Mucosa of descending colon (tissue), 3 donors: Measurements from ENCODE around the gene BSG. TPM values are rescaled to one million over a fixed set of nuclear protein-coding genes. Genes with fewer than 3 reads are reported as not detected.
A peak's percentile ranks its signal among the peaks of the same experiment; 100 is the strongest.
"Not testable (repeated sequence)": the region's sequence is repeated elsewhere in the genome, so short reads cannot be mapped to it uniquely, and the experiment has no call there.

Experiments
- ATAC-seq: fragments of 200-7000 bp; cut with Tn5 transposase; one replicate; pipeline ENCODE4 v1.9.1; 2020; ENCODE audit warnings: mild to moderate bottlenecking, moderate library complexity
- DNase-seq, 3 donors: peaks; one replicate each; pipeline ENCODE4 v3.0.0-alpha.2; 2020
- H3K36me3 ChIP-seq: fragments of 200-600 bp; one replicate; pipeline ENCODE4 v1.8.0; 2021; ENCODE audit warnings: low read depth, mild to moderate bottlenecking
- H3K4me1 ChIP-seq: fragments of 200-600 bp; one replicate; pipeline ENCODE4 v1.8.0; 2021; ENCODE audit warnings: low read depth, mild to moderate bottlenecking
- H3K4me3 ChIP-seq: fragments of 200-600 bp; one replicate; pipeline ENCODE4 v1.8.0; 2021; ENCODE audit warnings: mild to moderate bottlenecking
- H3K9me3 ChIP-seq: fragments of 200-600 bp; one replicate; pipeline ENCODE4 v1.8.0; 2021; ENCODE audit warnings: mild to moderate bottlenecking
- CTCF ChIP-seq: fragments of 200-600 bp; IDR thresholded peaks from one replicate; pipeline ENCODE4 v1.8.0; 2022; ENCODE audit warnings: antibody characterized with exemption, mild to moderate bottlenecking
- intact Hi-C, 2 donors: fragments of 100-400 bp; cut with DNase I in 1 of 2; cut with micrococcal nuclease in 1 of 2; formaldehyde crosslinking; loops; one replicate each; pipeline versions ENCODE4 v1.11.0 to v1.11.1; 2022; cut with DNase I, micrococcal nuclease
- total RNA-seq, 3 donors: library from RNA; stranded (reverse); fragmentation: NEBNext Ultra II Directional in 2 of 3; extraction: Animal tissue kit (Norgen Biotek cat#: 25700) in 2 of 3; gene quantifications; one replicate each; pipeline versions ENCODE4 v1.2.1 to v1.2.4, GENCODE V29; 2021 to 2023
- donor health status: DM: no; HTN: no; CAD: no; lungs with moderate emphysema.
- donor health status: DM: no; HTN: no; CAD: no.
- donor health status: DM: no; HTN: yes; CAD: no.

The BSG gene
- total RNA-seq, 3 donors from 2014 or later: 695 to 1,536 (median 896) TPM

- Histone ChIP-seq H3K36me3 (peaks cover 12% of the 10 kb centered on the region), H3K4me1 (no peaks in the 10 kb centered on the region), H3K9me3 (no peaks in the 10 kb centered on the region), H3K4me3 (no peak overlapping the region)
- no peak for DNase-seq
- ATAC-seq: no peak
- intact Hi-C loops: no loop called here
- no peak for TF ChIP-seq CTCF
These were observed 47.9 kb downstream of the BSG start for GRCh38 chr19:620166-620862.

GRCh38 chr19:621191-621590 lies 48.8 kb downstream of the BSG start:
- H3K4me3 ChIP-seq, ATAC-seq, intact Hi-C loops, H3K4me1 ChIP-seq, H3K9me3 ChIP-seq: not testable (repeated sequence)
- H3K36me3 ChIP-seq: peaks cover 12% of the 10 kb centered on the region
- peak in 1 of 3 donors; percentile 51 for DNase-seq

GRCh38 chr19:621819-622218 lies 49.4 kb downstream of the BSG start:
- no peak for TF ChIP-seq CTCF
- H3K4me1 ChIP-seq: no peaks in the 10 kb centered on the region
- peaks cover 12% of the 10 kb centered on the region for H3K36me3 ChIP-seq
- no peak for ATAC-seq
- no peaks in the 10 kb centered on the region for H3K9me3 ChIP-seq
- no peak overlapping the region for H3K4me3 ChIP-seq
- DNase-seq: no peak
- intact Hi-C loops: no loop called here

GRCh38 chr19:622666-623065 lies 50.3 kb downstream of the BSG start:
- no peaks in the 10 kb centered on the region for H3K4me1 ChIP-seq
- no peaks in the 10 kb centered on the region for H3K9me3 ChIP-seq
- intact Hi-C loops: no loop called here
- no peak for TF ChIP-seq CTCF
- ATAC-seq (no peak), DNase-seq (no peak)
- peaks cover 12% of the 10 kb centered on the region for H3K36me3 ChIP-seq
- no peak overlapping the region for H3K4me3 ChIP-seq

GRCh38 chr19:623175-623916 lies 51.0 kb downstream of the BSG start:
- no peak for TF ChIP-seq CTCF
- no peak for ATAC-seq
- Histone ChIP-seq H3K4me3 (no peak overlapping the region), H3K36me3 (peaks cover 12% of the 10 kb centered on the region), H3K4me1 (no peaks in the 10 kb centered on the region), H3K9me3 (no peaks in the 10 kb centered on the region)
- intact Hi-C loops: no loop called here
- DNase-seq: no peak

- Histone ChIP-seq H3K4me3 (no peak overlapping the region), H3K36me3 (peaks cover 12% of the 10 kb centered on the region), H3K9me3 (no peaks in the 10 kb centered on the region), H3K4me1 (no peaks in the 10 kb centered on the region)
- ATAC-seq (no peak), DNase-seq (no peak)
- no peak for TF ChIP-seq CTCF
- intact Hi-C loops: no loop called here
These were observed 51.6 kb downstream of the BSG start for GRCh38 chr19:623974-624373.
